HEK293 (cell line): Measurements from ENCODE around the gene EHD3.

ENCODE experiments used
- CTCF ChIA-PET: fragments of 350-600 bp; formaldehyde crosslinking; extraction: SDS; loops from one replicate; lab custom pipeline; 2021; ENCODE audit warnings: antibody characterized with exemption; lab: Yijun Ruan, JAX
- POLR2A ChIA-PET: fragments of 300-600 bp; formaldehyde crosslinking; extraction: SDS; loops from one replicate; lab custom pipeline; 2020; ENCODE audit warnings: antibody characterized with exemption, inconsistent platforms; lab: Yijun Ruan, JAX
- H3K27ac ChIP-seq: fragments of 200-500 bp; sonication (Bioruptor generic); 2 replicates; pipeline ENCODE4 v1.5.1; 2014; ENCODE audit warnings: low read depth, low read length, control low read depth, inconsistent platforms; ENCODE audit errors: extremely low read depth
- H3K36me3 ChIP-seq, 2 experiments: fragments of 200-500 bp in 1 of 2; sonication (Bioruptor generic) in 1 of 2; 1 replicate in 1 of 2; 2 replicates in 1 of 2; pipeline ENCODE4 v1.5.1; 2014 to 2017; ENCODE audit warnings: inconsistent platforms in 2 of 2, low read length in 2 of 2; ENCODE audit not compliant: control insufficient read depth in 2 of 2, insufficient read depth in 1 of 2
- H3K4me1 ChIP-seq: fragments of 200-500 bp; sonication (Bioruptor generic); 2 replicates; pipeline ENCODE4 v1.5.1; 2014; ENCODE audit warnings: mild to moderate bottlenecking, low read length, inconsistent platforms; ENCODE audit not compliant: control insufficient read depth, insufficient read depth
- H3K4me3 ChIP-seq: 2 replicates; pipeline ENCODE4 v1.5.1; 2011; ENCODE audit warnings: low read depth, mild to moderate bottlenecking, control low read depth, low read length, moderate library complexity
- H3K9me3 ChIP-seq: fragments of 200-500 bp; sonication (Bioruptor generic); 2 replicates; pipeline ENCODE4 v1.5.1; 2014; ENCODE audit warnings: low read depth, low read length, inconsistent platforms; ENCODE audit not compliant: control insufficient read depth, insufficient read depth
- GLIS2 ChIP-seq: fragments of 450-650 bp; formaldehyde crosslinking; IDR thresholded peaks from 2 replicates; pipeline ENCODE4 v1.5.1; 2016; ENCODE audit warnings: missing biosample characterization, missing genetic modification characterization
- HOXD13 ChIP-seq: sonication (generic); formaldehyde crosslinking; IDR thresholded peaks from 2 replicates; pipeline ENCODE4 v1.8.0; 2022; ENCODE audit warnings: missing genetic modification reagents, borderline replicate concordance
- MEIS1 ChIP-seq: sonication (generic); formaldehyde crosslinking; IDR thresholded peaks from 2 replicates; pipeline ENCODE4 v1.8.1; 2022; ENCODE audit warnings: missing genetic modification reagents, mild to moderate bottlenecking, borderline replicate concordance
- PRDM6 ChIP-seq: fragments of 450-650 bp; formaldehyde crosslinking; IDR thresholded peaks from 2 replicates; pipeline ENCODE4 v1.5.1; 2017; ENCODE audit warnings: missing biosample characterization, missing genetic modification characterization
- ZNF157 ChIP-seq: fragments of 450-650 bp; formaldehyde crosslinking; IDR thresholded peaks from 2 replicates; pipeline ENCODE4 v1.5.1; 2016; ENCODE audit warnings: missing biosample characterization, missing genetic modification characterization
- ZNF239 ChIP-seq: fragments of 450-650 bp; formaldehyde crosslinking; IDR thresholded peaks from 2 replicates; pipeline ENCODE4 v1.5.1; 2016; ENCODE audit warnings: missing biosample characterization, missing genetic modification characterization
- ZNF488 ChIP-seq: fragments of 450-650 bp; formaldehyde crosslinking; IDR thresholded peaks from 2 replicates; pipeline ENCODE4 v1.5.1; 2016; ENCODE audit warnings: missing biosample characterization, missing genetic modification characterization
- ZNF521 ChIP-seq: fragments of 450-650 bp; formaldehyde crosslinking; IDR thresholded peaks from 2 replicates; pipeline ENCODE4 v1.5.1; 2017; ENCODE audit warnings: missing biosample characterization, mild to moderate bottlenecking, missing genetic modification characterization
- ZNF561 ChIP-seq: fragments of 450-650 bp; IDR thresholded peaks from 2 replicates; pipeline ENCODE4 v1.5.1; 2018; ENCODE audit warnings: missing biosample characterization, missing genetic modification characterization, borderline replicate concordance
- ZNF704 ChIP-seq: fragments of 450-650 bp; formaldehyde crosslinking; IDR thresholded peaks from 2 replicates; pipeline ENCODE4 v1.5.1; 2016; ENCODE audit warnings: missing biosample characterization, missing genetic modification characterization
- ZNF785 ChIP-seq: fragments of 450-650 bp; formaldehyde crosslinking; IDR thresholded peaks from 2 replicates; pipeline ENCODE4 v1.5.1; 2016; ENCODE audit warnings: missing biosample characterization, missing genetic modification characterization
- ZNF843 ChIP-seq: fragments of 450-650 bp; formaldehyde crosslinking; IDR thresholded peaks from 2 replicates; pipeline ENCODE4 v1.5.1; 2016; ENCODE audit warnings: missing biosample characterization, missing genetic modification characterization
- TF ChIP-seq, protein P1 (sequence below): fragments of 450-650 bp; formaldehyde crosslinking; IDR thresholded peaks from 2 replicates; pipeline ENCODE4 v1.5.1; 2016; ENCODE audit warnings: missing biosample characterization, missing genetic modification characterization
- TF ChIP-seq, protein P2 (sequence below): fragments of 450-650 bp; formaldehyde crosslinking; IDR thresholded peaks from 2 replicates; pipeline ENCODE4 v1.5.1; 2016; ENCODE audit warnings: missing biosample characterization, missing genetic modification characterization
- TF ChIP-seq, protein P3 (sequence below): fragments of 450-650 bp; formaldehyde crosslinking; IDR thresholded peaks from 2 replicates; pipeline ENCODE4 v1.5.1; 2016; ENCODE audit warnings: missing biosample characterization, missing genetic modification characterization
- TF ChIP-seq, protein P4 (sequence below): fragments of 450-650 bp; formaldehyde crosslinking; IDR thresholded peaks from 2 replicates; pipeline ENCODE4 v1.5.1; 2016; ENCODE audit warnings: missing biosample characterization, missing genetic modification characterization
- TF ChIP-seq, protein P5 (sequence below): fragments of 450-650 bp; formaldehyde crosslinking; IDR thresholded peaks from 2 replicates; pipeline ENCODE4 v1.5.1; 2016; ENCODE audit warnings: missing biosample characterization, missing genetic modification characterization

Gene EHD3

DNA sequence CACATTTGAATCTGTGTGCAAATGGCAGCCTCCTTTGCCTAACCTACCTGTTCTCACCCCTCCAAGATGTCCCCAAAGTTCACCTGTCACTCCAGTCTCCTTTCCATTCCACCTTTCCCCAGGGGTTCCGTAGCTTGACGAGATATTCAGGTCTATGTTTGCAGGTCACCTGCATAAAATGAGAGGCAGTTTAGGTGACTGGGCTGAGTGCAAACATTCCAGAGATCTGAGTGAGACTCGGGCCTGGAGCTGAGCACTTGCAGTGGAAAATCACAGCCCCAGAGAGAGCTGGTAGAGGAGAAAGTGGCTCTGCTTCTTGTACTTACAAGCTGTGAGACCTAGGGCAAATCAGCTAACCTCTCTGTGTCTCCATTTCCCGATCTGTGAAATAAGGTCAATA, 36.8 kb upstream of the EHD3 start:
- ChIA-PET POLR2A (no interaction called here), CTCF (no interaction called here)
- Histone ChIP-seq H3K4me3 (no peak overlapping the region), H3K9me3 (no peaks in the 10 kb centered on the region), H3K36me3 (no peaks in the 10 kb centered on the region), H3K27ac (no peak overlapping the region), H3K4me1 (no peaks in the 10 kb centered on the region)
- no peak for TF ChIP-seq ZNF843 (tag by site-specific recombination)
- TF ChIP-seq, protein P1, sequence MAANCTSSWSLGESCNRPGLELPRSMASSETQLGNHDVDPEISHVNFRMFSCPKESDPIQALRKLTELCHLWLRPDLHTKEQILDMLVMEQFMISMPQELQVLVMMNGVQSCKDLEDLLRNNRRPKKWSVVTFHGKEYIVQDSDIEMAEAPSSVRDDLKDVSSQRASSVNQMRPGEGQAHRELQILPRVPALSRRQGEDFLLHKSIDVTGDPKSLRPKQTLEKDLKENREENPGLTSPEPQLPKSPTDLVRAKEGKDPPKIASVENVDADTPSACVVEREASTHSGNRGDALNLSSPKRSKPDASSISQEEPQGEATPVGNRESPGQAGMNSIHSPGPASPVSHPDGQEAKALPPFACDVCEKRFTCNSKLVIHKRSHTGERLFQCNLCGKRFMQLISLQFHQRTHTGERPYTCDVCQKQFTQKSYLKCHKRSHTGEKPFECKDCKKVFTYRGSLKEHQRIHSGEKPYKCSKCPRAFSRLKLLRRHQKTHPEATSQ (tag by site-specific recombination) = no peak
- no peak for TF ChIP-seq ZNF561 (tag by site-specific recombination)
- TF ChIP-seq PRDM6 (tag by site-specific recombination) = no peak
- no peak for TF ChIP-seq ZNF521 (tag by site-specific recombination)
- TF ChIP-seq ZNF239 (tag by site-specific recombination) = no peak
- TF ChIP-seq, protein P2, sequence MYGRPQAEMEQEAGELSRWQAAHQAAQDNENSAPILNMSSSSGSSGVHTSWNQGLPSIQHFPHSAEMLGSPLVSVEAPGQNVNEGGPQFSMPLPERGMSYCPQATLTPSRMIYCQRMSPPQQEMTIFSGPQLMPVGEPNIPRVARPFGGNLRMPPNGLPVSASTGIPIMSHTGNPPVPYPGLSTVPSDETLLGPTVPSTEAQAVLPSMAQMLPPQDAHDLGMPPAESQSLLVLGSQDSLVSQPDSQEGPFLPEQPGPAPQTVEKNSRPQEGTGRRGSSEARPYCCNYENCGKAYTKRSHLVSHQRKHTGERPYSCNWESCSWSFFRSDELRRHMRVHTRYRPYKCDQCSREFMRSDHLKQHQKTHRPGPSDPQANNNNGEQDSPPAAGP (tag by site-specific recombination) = no peak
- no peak for TF ChIP-seq GLIS2
- TF ChIP-seq HOXD13 = no peak
- TF ChIP-seq, protein P3, sequence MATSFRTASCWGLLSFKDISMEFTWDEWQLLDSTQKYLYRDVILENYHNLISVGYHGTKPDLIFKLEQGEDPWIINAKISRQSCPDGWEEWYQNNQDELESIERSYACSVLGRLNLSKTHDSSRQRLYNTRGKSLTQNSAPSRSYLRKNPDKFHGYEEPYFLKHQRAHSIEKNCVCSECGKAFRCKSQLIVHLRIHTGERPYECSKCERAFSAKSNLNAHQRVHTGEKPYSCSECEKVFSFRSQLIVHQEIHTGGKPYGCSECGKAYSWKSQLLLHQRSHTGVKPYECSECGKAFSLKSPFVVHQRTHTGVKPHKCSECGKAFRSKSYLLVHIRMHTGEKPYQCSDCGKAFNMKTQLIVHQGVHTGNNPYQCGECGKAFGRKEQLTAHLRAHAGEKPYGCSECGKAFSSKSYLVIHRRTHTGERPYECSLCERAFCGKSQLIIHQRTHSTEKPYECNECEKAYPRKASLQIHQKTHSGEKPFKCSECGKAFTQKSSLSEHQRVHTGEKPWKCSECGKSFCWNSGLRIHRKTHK (tag by site-specific recombination) = no peak
- TF ChIP-seq ZNF157 = no peak
- no peak for TF ChIP-seq ZNF704 (tag by site-specific recombination)
- TF ChIP-seq ZNF488 (tag by site-specific recombination) = no peak

DNA sequence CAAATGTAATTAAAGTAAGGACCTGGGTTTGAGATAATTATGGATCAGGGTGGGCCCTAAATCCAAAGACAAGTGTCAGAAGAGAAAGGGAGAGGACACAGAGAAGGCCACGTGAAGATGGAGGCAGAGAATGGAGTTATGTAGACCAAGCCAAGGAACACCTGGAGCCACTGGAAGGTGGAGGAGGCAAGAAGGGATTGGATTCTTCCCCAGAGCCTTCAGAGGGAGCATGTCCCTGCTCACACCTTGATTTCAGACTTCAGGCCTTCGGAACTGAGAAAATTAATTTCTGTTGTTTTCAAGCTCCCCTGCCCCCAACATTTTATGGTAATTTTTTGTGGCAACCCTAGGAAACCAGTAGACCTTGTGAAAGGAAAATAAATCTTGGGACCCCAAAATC, 36.3 kb upstream of the EHD3 start:
- Histone ChIP-seq H3K4me3 (no peak overlapping the region), H3K27ac (no peak overlapping the region), H3K9me3 (no peaks in the 10 kb centered on the region), H3K4me1 (no peaks in the 10 kb centered on the region), H3K36me3 (no peaks in the 10 kb centered on the region)
- POLR2A ChIA-PET = no interaction called here
- CTCF ChIA-PET = no interaction called here
- TF ChIP-seq ZNF157 = no peak
- TF ChIP-seq, protein P4, sequence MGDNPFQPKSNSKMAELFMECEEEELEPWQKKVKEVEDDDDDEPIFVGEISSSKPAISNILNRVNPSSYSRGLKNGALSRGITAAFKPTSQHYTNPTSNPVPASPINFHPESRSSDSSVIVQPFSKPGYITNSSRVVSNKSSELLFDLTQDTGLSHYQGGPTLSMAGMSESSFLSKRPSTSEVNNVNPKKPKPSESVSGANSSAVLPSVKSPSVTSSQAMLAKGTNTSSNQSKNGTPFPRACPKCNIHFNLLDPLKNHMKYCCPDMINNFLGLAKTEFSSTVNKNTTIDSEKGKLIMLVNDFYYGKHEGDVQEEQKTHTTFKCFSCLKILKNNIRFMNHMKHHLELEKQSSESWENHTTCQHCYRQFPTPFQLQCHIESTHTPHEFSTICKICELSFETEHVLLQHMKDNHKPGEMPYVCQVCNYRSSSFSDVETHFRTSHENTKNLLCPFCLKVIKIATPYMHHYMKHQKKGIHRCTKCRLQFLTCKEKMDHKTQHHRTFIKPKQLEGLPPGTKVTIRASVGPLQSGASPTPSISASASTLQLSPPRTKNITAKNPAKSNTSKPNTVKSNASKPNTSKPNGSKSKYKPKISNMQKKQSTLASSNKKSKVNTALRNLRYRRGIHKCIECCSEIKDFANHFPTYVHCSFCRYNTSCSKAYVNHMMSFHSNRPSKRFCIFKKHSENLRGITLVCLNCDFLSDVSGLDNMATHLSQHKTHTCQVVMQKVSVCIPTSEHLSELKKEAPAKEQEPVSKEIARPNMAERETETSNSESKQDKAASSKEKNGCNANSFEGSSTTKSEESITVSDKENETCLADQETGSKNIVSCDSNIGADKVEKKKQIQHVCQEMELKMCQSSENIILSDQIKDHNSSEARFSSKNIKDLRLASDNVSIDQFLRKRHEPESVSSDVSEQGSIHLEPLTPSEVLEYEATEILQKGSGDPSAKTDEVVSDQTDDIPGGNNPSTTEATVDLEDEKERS (tag by site-specific recombination) = no peak
- TF ChIP-seq, protein P5, sequence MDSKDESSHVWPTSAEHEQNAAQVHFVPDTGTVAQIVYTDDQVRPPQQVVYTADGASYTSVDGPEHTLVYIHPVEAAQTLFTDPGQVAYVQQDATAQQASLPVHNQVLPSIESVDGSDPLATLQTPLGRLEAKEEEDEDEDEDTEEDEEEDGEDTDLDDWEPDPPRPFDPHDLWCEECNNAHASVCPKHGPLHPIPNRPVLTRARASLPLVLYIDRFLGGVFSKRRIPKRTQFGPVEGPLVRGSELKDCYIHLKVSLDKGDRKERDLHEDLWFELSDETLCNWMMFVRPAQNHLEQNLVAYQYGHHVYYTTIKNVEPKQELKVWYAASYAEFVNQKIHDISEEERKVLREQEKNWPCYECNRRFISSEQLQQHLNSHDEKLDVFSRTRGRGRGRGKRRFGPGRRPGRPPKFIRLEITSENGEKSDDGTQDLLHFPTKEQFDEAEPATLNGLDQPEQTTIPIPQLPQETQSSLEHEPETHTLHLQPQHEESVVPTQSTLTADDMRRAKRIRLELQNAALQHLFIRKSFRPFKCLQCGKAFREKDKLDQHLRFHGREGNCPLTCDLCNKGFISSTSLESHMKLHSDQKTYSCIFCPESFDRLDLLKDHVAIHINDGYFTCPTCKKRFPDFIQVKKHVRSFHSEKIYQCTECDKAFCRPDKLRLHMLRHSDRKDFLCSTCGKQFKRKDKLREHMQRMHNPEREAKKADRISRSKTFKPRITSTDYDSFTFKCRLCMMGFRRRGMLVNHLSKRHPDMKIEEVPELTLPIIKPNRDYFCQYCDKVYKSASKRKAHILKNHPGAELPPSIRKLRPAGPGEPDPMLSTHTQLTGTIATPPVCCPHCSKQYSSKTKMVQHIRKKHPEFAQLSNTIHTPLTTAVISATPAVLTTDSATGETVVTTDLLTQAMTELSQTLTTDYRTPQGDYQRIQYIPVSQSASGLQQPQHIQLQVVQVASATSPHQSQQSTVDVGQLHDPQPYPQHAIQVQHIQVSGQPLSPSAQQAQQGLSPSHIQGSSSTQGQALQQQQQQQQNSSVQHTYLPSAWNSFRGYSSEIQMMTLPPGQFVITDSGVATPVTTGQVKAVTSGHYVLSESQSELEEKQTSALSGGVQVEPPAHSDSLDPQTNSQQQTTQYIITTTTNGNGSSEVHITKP (tag by site-specific recombination) = no peak
- TF ChIP-seq ZNF704 (tag by site-specific recombination) = no peak
- no peak for TF ChIP-seq MEIS1
- no peak for TF ChIP-seq ZNF785
